KMS-11 (cell line): ENCODE measurements around the gene GDF7.

Experiments
- H2AFZ ChIP-seq: fragments of 200-600 bp; sonication (generic); 2 replicates; pipeline ENCODE4 v1.6.1; 2016; ENCODE audit warnings: antibody characterized with exemption, mixed run types, low read depth
- H3K27ac ChIP-seq: fragments of 200-600 bp; sonication (generic); 2 replicates; pipeline ENCODE4 v1.6.1; 2016; ENCODE audit warnings: mild to moderate bottlenecking, mixed run types
- H3K27me3 ChIP-seq: fragments of 200-600 bp; sonication (generic); 2 replicates; pipeline ENCODE4 v1.6.1; 2017; ENCODE audit warnings: mild to moderate bottlenecking, low read depth, mixed run types, moderate library complexity; ENCODE audit not compliant: insufficient read depth
- H3K36me3 ChIP-seq: fragments of 200-600 bp; sonication (generic); 2 replicates; pipeline ENCODE4 v1.6.1; 2017; ENCODE audit warnings: mild to moderate bottlenecking, mixed run types; ENCODE audit not compliant: insufficient read depth
- H3K4me1 ChIP-seq: fragments of 200-600 bp; sonication (generic); 2 replicates; pipeline ENCODE4 v1.6.1; 2016; ENCODE audit warnings: mild to moderate bottlenecking, low read depth, mixed run types; ENCODE audit not compliant: poor library complexity, severe bottlenecking
- H3K4me2 ChIP-seq: fragments of 200-600 bp; sonication (generic); 2 replicates; pipeline ENCODE4 v1.7.0; 2016; ENCODE audit warnings: mild to moderate bottlenecking, mixed run types
- H3K4me3 ChIP-seq: fragments of 200-600 bp; sonication (generic); IDR thresholded peaks from 2 replicates; pipeline ENCODE4 v1.6.1; 2017; ENCODE audit warnings: low read depth, low read length, mixed read lengths; ENCODE audit not compliant: insufficient read depth
- H3K79me2 ChIP-seq: fragments of 200-600 bp; sonication (generic); 2 replicates; pipeline ENCODE4 v1.6.1; 2016; ENCODE audit warnings: low read depth, mixed run types; ENCODE audit not compliant: insufficient read depth
- H3K9ac ChIP-seq: fragments of 200-600 bp; sonication (generic); 2 replicates; pipeline ENCODE4 v1.6.1; 2016; ENCODE audit warnings: mild to moderate bottlenecking, mixed run types
- H4K20me1 ChIP-seq: fragments of 200-600 bp; sonication (generic); 2 replicates; pipeline ENCODE4 v1.6.1; 2016; ENCODE audit warnings: mild to moderate bottlenecking, mixed run types; ENCODE audit not compliant: insufficient read depth
- TF ChIP-seq, protein P1 (sequence below): fragments of 200-600 bp; sonication (generic); conservative IDR thresholded peaks from 2 replicates; pipeline ENCODE4 v1.6.1; 2017; ENCODE audit warnings: low read depth, mild to moderate bottlenecking, antibody characterized with exemption, low read length, moderate library complexity, mixed read lengths

Gene GDF7

DNA sequence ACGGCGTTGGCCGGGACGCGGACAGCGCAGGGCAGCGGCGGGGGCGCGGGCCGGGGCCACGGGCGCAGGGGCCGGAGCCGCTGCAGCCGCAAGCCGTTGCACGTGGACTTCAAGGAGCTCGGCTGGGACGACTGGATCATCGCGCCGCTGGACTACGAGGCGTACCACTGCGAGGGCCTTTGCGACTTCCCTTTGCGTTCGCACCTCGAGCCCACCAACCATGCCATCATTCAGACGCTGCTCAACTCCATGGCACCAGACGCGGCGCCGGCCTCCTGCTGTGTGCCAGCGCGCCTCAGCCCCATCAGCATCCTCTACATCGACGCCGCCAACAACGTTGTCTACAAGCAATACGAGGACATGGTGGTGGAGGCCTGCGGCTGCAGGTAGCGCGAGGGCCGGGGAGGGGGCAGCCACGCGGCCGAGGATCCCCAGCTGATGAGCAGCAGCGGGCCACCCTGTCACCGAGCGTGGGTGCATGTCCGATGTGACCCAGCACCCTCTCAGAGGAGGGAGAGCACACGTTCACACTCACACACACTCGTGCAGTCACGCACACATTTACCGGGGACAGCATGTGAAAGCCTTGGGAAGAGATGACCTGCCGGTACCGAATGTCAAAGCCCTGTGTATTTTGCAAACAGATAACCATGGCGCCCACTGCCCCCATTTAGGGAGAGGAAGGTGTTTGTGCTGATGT is 4.2 kb downstream of the GDF7 start:
- Histone ChIP-seq H4K20me1 (no peaks in the 10 kb centered on the region), H3K79me2 (no peaks in the 10 kb centered on the region), H3K4me3 (no peak overlapping the region), H2AFZ (no peak overlapping the region), H3K9ac (no peak overlapping the region), H3K4me1 (no peaks in the 10 kb centered on the region), H3K27ac (no peak overlapping the region), H3K36me3 (no peaks in the 10 kb centered on the region), H3K27me3 (no peaks in the 10 kb centered on the region), H3K4me2 (no peak overlapping the region)
- TF ChIP-seq, protein P1, sequence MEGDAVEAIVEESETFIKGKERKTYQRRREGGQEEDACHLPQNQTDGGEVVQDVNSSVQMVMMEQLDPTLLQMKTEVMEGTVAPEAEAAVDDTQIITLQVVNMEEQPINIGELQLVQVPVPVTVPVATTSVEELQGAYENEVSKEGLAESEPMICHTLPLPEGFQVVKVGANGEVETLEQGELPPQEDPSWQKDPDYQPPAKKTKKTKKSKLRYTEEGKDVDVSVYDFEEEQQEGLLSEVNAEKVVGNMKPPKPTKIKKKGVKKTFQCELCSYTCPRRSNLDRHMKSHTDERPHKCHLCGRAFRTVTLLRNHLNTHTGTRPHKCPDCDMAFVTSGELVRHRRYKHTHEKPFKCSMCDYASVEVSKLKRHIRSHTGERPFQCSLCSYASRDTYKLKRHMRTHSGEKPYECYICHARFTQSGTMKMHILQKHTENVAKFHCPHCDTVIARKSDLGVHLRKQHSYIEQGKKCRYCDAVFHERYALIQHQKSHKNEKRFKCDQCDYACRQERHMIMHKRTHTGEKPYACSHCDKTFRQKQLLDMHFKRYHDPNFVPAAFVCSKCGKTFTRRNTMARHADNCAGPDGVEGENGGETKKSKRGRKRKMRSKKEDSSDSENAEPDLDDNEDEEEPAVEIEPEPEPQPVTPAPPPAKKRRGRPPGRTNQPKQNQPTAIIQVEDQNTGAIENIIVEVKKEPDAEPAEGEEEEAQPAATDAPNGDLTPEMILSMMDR = no peak

DNA sequence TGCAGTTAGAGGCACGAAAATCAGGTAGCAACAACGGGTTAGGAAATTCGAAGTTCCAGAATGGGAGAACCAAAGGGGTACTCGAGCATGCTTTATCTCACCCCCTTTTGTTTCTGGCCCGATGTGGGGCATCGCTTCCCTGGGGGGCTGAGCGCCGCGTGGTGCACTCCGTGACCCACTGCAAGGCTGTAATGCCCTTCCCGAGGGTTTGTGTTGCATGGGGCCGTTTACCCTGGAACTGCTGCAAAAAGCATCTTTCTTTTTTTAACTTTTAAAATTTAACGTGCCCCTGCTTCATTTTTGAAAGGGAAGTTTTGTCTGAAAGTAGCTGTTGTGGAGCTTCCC is 4.8 kb downstream of the GDF7 start:
- Histone ChIP-seq H3K4me2 (no peak overlapping the region), H4K20me1 (no peaks in the 10 kb centered on the region), H2AFZ (no peak overlapping the region), H3K27ac (no peak overlapping the region), H3K79me2 (no peaks in the 10 kb centered on the region), H3K4me1 (no peaks in the 10 kb centered on the region), H3K9ac (no peak overlapping the region), H3K4me3 (no peak overlapping the region), H3K27me3 (no peaks in the 10 kb centered on the region), H3K36me3 (no peaks in the 10 kb centered on the region)
- TF ChIP-seq, protein P1 = no peak

DNA sequence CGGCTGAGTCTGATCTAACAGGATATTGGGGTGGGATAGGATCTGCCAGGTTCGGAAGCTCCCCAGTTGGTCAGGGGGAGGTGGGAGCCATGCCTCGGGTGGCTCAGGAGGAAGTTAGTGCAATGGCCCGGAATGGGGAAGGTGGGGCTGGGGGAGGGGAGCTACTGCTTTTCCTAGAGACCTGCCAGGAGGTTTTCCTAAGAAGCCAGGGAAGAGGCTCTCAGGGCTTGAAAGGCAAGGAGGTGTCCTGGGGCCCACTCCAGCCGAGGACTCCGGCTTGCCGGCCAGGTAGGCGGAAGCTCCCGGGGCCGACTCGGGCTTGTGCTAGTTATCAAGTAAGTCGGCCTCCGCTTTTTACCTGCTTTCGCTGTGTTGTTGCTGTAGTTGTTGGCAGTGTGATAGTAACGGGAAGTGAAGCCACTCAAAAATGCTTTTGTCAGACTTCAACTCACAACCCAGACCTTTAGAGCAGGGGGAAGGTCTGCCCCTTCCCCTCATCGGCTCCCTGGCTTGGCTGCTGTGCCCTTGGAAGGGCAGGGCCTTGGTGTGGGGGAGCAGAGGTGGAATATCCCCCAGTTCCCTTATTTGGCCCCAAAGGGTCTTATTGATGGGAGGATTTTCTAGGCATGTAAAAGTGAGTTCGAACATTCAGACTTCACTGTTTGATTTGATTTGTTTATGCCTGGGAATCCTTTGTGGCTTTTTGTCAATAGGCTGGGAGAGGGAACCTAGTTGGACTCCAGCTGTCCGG is 5.4 kb downstream of the GDF7 start:
- TF ChIP-seq, protein P1 = no peak
- Histone ChIP-seq H4K20me1 (no peaks in the 10 kb centered on the region), H3K27ac (no peak overlapping the region), H2AFZ (no peak overlapping the region), H3K36me3 (no peaks in the 10 kb centered on the region), H3K4me3 (no peak overlapping the region), H3K27me3 (no peaks in the 10 kb centered on the region), H3K79me2 (no peaks in the 10 kb centered on the region), H3K4me1 (no peaks in the 10 kb centered on the region), H3K4me2 (no peak overlapping the region), H3K9ac (no peak overlapping the region)

DNA sequence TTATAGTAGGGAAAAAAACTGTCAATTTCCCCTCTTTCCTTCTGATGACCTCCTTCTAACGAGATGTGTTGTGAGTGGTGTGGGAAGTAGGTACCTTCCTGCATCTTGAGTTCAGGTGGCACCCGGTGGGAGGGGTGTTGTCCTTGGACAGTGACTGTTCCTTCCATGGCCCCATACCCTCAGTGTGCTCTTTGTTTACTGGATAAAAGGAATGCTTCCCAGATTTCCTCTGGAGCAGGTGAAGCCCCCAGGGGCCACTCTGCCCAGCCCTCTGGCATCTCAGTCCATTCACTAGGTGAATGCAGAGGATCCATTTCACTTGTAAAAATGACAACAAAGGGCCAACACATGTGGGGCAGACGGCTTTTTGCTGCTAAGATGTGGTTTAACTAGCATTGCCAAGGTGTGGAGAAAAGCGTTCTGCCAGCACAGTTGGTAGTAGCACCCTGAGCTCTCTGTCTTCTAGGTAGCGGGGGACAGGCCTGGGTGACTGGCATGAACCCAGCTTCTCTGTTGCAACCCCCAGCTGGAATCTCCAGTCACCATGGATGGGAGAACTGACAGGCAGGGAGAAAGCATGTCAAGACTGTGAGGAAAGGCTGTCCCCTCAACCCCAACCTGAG is 6.9 kb downstream of the GDF7 start:
- H3K4me1 ChIP-seq = no peaks in the 10 kb centered on the region
- no peak overlapping the region for H3K9ac ChIP-seq
- no peak overlapping the region for H3K4me2 ChIP-seq
- TF ChIP-seq, protein P1 = no peak
- no peaks in the 10 kb centered on the region for H3K79me2 ChIP-seq
- H3K4me3 ChIP-seq = no peak overlapping the region
- no peaks in the 10 kb centered on the region for H3K27me3 ChIP-seq
- no peaks in the 10 kb centered on the region for H3K36me3 ChIP-seq
- H3K27ac ChIP-seq = no peak overlapping the region
- H4K20me1 ChIP-seq = no peaks in the 10 kb centered on the region
- no peak overlapping the region for H2AFZ ChIP-seq
